HepG2 (cell line): ENCODE measurements around the gene ALPK1. TPM values are rescaled to one million over a fixed set of nuclear protein-coding genes. Genes with fewer than 3 reads are reported as not detected.

Experiments used
- ATAC-seq: fragments of 200-7000 bp; cut with Tn5 transposase; 3 replicates; pipeline ENCODE4 v1.9.1; 2020; ENCODE audit warnings: mild to moderate bottlenecking, moderate library complexity
- BruUV-seq: library from RNA; stranded (reverse); fragments of 400-500 nt; replicated peaks from 2 replicates; lab custom pipeline; 2021; lab: Mats Ljungman, UMichigan
- CTCF ChIA-PET: fragments of 300-600 bp; formaldehyde crosslinking; extraction: SDS; loops from one replicate; lab custom pipeline; 2021; ENCODE audit warnings: low total read pairs, inconsistent platforms, low intra/inter-chr PET ratio; lab: Yijun Ruan, JAX
- POLR2A ChIA-PET: fragments of 350-600 bp; sonication (Branson Sonifier 250); formaldehyde crosslinking; loops from one replicate; lab custom pipeline; 2020; ENCODE audit warnings: antibody characterized with exemption, inconsistent platforms; lab: Yijun Ruan, JAX
- DNase-seq: peaks from one replicate; pipeline ENCODE4 v3.0.0-alpha.2; 2015; ENCODE audit warnings: low spot score
- FAIRE-seq: peaks from 3 replicates; lab custom pipeline; 2011; peaks lifted over from hg19 to GRCh38; lab: Jason Lieb, UNC
- H2AFZ ChIP-seq: one replicate; pipeline ENCODE4 v1.6.1; 2011; ENCODE audit warnings: low read length, inconsistent platforms
- H3K27ac ChIP-seq: fragments of 300-600 bp; 3 replicates; pipeline ENCODE4 v1.8.0; 2011; ENCODE audit warnings: mixed run types, mild to moderate bottlenecking, mixed read lengths, low read length, inconsistent platforms; ENCODE audit not compliant: insufficient read depth; ENCODE audit errors: extremely low read length
- H3K27me3 ChIP-seq, 2 experiments: fragments of 200-600 bp in 1 of 2; 2 replicates in 1 of 2; 3 replicates in 1 of 2; pipeline versions ENCODE4 v1.6.0 to v1.8.0; 2011; ENCODE audit warnings: low read length in 2 of 2, mild to moderate bottlenecking in 2 of 2, moderate library complexity in 2 of 2, inconsistent platforms in 1 of 2; ENCODE audit not compliant: insufficient read depth in 2 of 2, control insufficient read depth in 1 of 2
- H3K36me3 ChIP-seq, 2 experiments: fragments of 200-600 bp in 1 of 2; replicated peaks in 1 of 2; 2 replicates in 1 of 2; 3 replicates in 1 of 2; pipeline versions ENCODE4 v1.5.1 to v1.8.0; 2011; ENCODE audit warnings: low read length in 2 of 2, inconsistent platforms in 1 of 2; ENCODE audit not compliant: insufficient read depth in 2 of 2, control insufficient read depth in 1 of 2
- H3K4me1 ChIP-seq: 2 replicates; pipeline ENCODE4 v1.5.1; 2012; ENCODE audit warnings: low read length, inconsistent platforms; ENCODE audit not compliant: insufficient read depth
- H3K4me2 ChIP-seq: 2 replicates; pipeline ENCODE4 v1.6.0; 2011; ENCODE audit warnings: low read depth, low read length, inconsistent platforms
- H3K4me3 ChIP-seq, 3 experiments: fragments of 200-600 bp in 1 of 3; sonication (generic), shearing (Covaris generic) in 1 of 3; replicated peaks in 1 of 3; 2 replicates each; pipeline ENCODE4 v1.5.1; 2011 to 2016; ENCODE audit warnings: low read length in 3 of 3, inconsistent platforms in 2 of 3, low read depth in 2 of 3, mild to moderate bottlenecking in 2 of 3, control low read depth in 1 of 3, mixed read lengths in 1 of 3; ENCODE audit not compliant: insufficient read depth in 1 of 3
- H3K79me2 ChIP-seq: one replicate; pipeline ENCODE4 v1.6.1; 2011; ENCODE audit warnings: low read length, inconsistent platforms; ENCODE audit not compliant: insufficient read depth
- H3K9ac ChIP-seq: 2 replicates; pipeline ENCODE4 v1.6.0; 2011; ENCODE audit warnings: mild to moderate bottlenecking, low read depth, low read length, inconsistent platforms; ENCODE audit not compliant: insufficient read depth
- H3K9me3 ChIP-seq: 2 replicates; pipeline ENCODE4 v1.5.1; 2012; ENCODE audit warnings: mild to moderate bottlenecking, low read length
- H4K20me1 ChIP-seq: 2 replicates; pipeline ENCODE4 v1.6.0; 2011; ENCODE audit warnings: inconsistent platforms, mild to moderate bottlenecking, low read length, moderate library complexity; ENCODE audit not compliant: insufficient read depth
- FOXK1 ChIP-seq: sonication (generic); formaldehyde crosslinking; IDR thresholded peaks from 2 replicates; pipeline ENCODE4 v1.4.0; 2020; ENCODE audit warnings: low read depth, missing genetic modification reagents, borderline replicate concordance
- GTF2F1 ChIP-seq: fragments of 150-350 bp; IDR thresholded peaks from 2 replicates; pipeline ENCODE4 v1.6.1; 2014; ENCODE audit warnings: low read length
- JUN ChIP-seq: sonication (generic); formaldehyde crosslinking; IDR thresholded peaks from 2 replicates; pipeline ENCODE4 v1.4.0; 2020; ENCODE audit warnings: mild to moderate bottlenecking, missing genetic modification reagents
- NFKBIZ ChIP-seq: IDR thresholded peaks from 2 replicates; pipeline ENCODE4 v1.6.1; 2018; ENCODE audit warnings: missing genetic modification reagents, missing compliant biosample characterization
- PAX8 ChIP-seq: sonication (generic); formaldehyde crosslinking; IDR thresholded peaks from 2 replicates; pipeline ENCODE4 v1.8.0; 2022; ENCODE audit warnings: mild to moderate bottlenecking, missing genetic modification reagents, borderline replicate concordance
- RBFOX2 ChIP-seq: fragments of 200-400 bp; formaldehyde crosslinking; IDR thresholded peaks from 2 replicates; pipeline ENCODE4 v1.6.1; 2017; ENCODE audit warnings: low read depth, mild to moderate bottlenecking, low read length
- SALL1 ChIP-seq: sonication (generic); formaldehyde crosslinking; IDR thresholded peaks from 2 replicates; pipeline ENCODE4 v1.8.0; 2022; ENCODE audit warnings: mild to moderate bottlenecking, missing genetic modification reagents
- SNAPC4 ChIP-seq: sonication (generic); formaldehyde crosslinking; IDR thresholded peaks from 2 replicates; pipeline ENCODE4 v1.4.0; 2020; ENCODE audit warnings: mild to moderate bottlenecking, missing genetic modification reagents
- THAP11 ChIP-seq: IDR thresholded peaks from 2 replicates; pipeline ENCODE4 v1.6.1; 2016; ENCODE audit warnings: missing biosample characterization, missing genetic modification reagents
- ZNF12 ChIP-seq: sonication (generic); formaldehyde crosslinking; IDR thresholded peaks from 2 replicates; pipeline ENCODE4 v1.5.0; 2020; ENCODE audit warnings: missing genetic modification reagents
- ZNF138 ChIP-seq: sonication (generic); formaldehyde crosslinking; IDR thresholded peaks from 2 replicates; pipeline ENCODE4 v1.5.0; 2020; ENCODE audit warnings: mild to moderate bottlenecking, low read depth, missing genetic modification reagents
- ZNF331 ChIP-seq: sonication (generic); formaldehyde crosslinking; IDR thresholded peaks from 2 replicates; pipeline ENCODE4 v1.4.0; 2020; ENCODE audit warnings: missing genetic modification reagents
- ZNF687 ChIP-seq: sonication (generic); formaldehyde crosslinking; IDR thresholded peaks from 2 replicates; pipeline ENCODE4 v1.5.1; 2020; ENCODE audit warnings: mild to moderate bottlenecking, missing genetic modification reagents, moderate library complexity
- WGBS: methylation state at CpG from one replicate; pipeline ENCODE4 v1.1.6; 2017; ENCODE audit warnings: low lambda C conversion rate; 5-methylcytosine and 5-hydroxymethylcytosine counted together
- in situ Hi-C: cut with HindIII; loops from 2 replicates; pipeline ENCODE4 v1.10.0; 2017; ENCODE audit warnings: low pct_unique_long_range_greater_than_20kb; ENCODE audit not compliant: extremely low pct_ligation_motif_present
- intact Hi-C: fragments of 100-400 bp; cut with micrococcal nuclease; formaldehyde crosslinking; loops from one replicate; pipeline ENCODE4 v1.10.0; 2022; ENCODE audit not compliant: unreplicated experiment
- polyA plus RNA-seq, 8 experiments: library from polyadenylated mRNA; depleted of rRNA in 3 of 8; stranded (reverse) in 7 of 8; unstranded in 1 of 8; fragments of >200 nt; fragmentation: Illumina TruSeq in 4 of 8; extraction: Trizol in 4 of 8; gene quantifications; 2 replicates each; pipeline versions ENCODE4 v1.2.1 to v1.2.3, GENCODE V29; 2011 to 2016; ENCODE audit warnings: low read depth in 4 of 8, missing spikeins in 1 of 8, mixed read lengths in 1 of 8; ENCODE audit not compliant: insufficient read depth in 1 of 8
- total RNA-seq, 5 experiments: library from RNA; depleted of rRNA; stranded (reverse); fragments of >200 nt; fragmentation: Illumina TruSeq; extraction: Trizol; gene quantifications; 2 replicates each; pipeline ENCODE4 v1.2.3, GENCODE V29; 2016; ENCODE audit warnings: low read depth in 1 of 5
- TF ChIP-seq, protein P1 (sequence below): sonication (generic); formaldehyde crosslinking; IDR thresholded peaks from 2 replicates; pipeline ENCODE4 v1.5.1; 2020; ENCODE audit warnings: missing genetic modification reagents, mild to moderate bottlenecking, borderline replicate concordance

Gene ALPK1
- total and polyA plus RNA-seq, 2 of the 13 experiments (the other 11 are each of a cell fraction or from before 2014, with no cell fraction given): 0.61 to 1.3 TPM

DNA sequence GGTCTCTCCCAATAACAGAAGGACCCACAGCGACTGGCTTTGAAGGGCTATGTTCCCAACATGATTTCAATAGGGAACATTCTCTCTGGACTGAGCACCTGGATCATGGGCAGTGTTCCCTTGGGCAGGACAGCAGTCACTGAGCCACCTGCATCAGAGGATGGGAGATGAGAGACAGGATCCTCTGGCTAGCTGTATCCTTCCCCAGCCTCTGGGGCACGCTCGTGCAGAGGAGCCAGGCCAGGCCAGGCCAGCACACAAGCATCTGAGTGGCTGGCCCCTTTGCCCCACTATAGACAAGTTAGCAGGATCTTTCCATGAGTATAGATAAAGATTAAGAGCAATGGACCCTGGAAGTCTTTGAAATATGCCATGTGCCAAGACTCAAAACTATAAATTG, 152.5 kb downstream of the ALPK1 start (continued):
- TF ChIP-seq ZNF687 (CRISPR knock-in tag) (no peak), ZNF12 (CRISPR knock-in tag) (no peak)

DNA sequence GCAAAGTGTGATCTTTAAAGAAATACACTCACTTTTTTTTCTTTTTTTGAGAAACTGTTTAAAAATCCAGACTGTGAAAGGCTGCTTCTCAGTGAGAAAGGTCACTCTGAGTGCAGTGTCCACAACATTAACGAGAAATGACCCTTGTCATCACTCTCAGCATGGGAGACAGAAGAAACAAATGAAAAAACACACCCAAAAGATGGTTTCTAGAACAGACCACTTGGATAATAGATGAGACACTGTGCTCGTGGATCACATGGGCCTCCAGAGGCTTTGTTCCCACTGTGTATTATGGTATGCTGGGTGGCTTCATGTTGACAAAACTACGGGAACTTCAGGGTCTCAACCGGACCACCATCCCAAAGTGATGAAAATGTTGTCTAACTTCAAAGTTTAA, 153.9 kb downstream of the ALPK1 start:
- Histone ChIP-seq H3K9me3 (no peaks in the 10 kb centered on the region), H4K20me1 (no peaks in the 10 kb centered on the region), H3K27me3 (no peaks in the 10 kb centered on the region; a peak in 1 of 5 replicates), H3K9ac (no peak overlapping the region), H2AFZ (no peak overlapping the region), H3K79me2 (no peaks in the 10 kb centered on the region), H3K4me2 (no peak overlapping the region), H3K4me1 (no peaks in the 10 kb centered on the region), H3K36me3 (no peaks in the 10 kb centered on the region), H3K4me3 (no peak overlapping the region), H3K27ac (no peak overlapping the region)
- FAIRE-seq (no peak), ATAC-seq (no peak), DNase-seq (no peak)
- ChIA-PET POLR2A (no interaction called here), CTCF (no interaction called here)
- WGBS: 8% methylated on average over 4 of the region's 4 CpGs
- in situ Hi-C loops: no loop called here
- intact Hi-C loops: no loop called here
- BruUV-seq: no TSS peak
- TF ChIP-seq ZNF138 (CRISPR knock-in tag) (no peak), ZNF331 (CRISPR knock-in tag) (no peak), THAP11 (CRISPR knock-in tag) (no peak), NFKBIZ (no peak), SALL1 (CRISPR knock-in tag) (no peak), SNAPC4 (CRISPR knock-in tag) (no peak), GTF2F1 (no peak), JUN (no peak), RBFOX2 (no peak), PAX8 (CRISPR knock-in tag) (no peak), FOXK1 (no peak)
- TF ChIP-seq, protein P1, sequence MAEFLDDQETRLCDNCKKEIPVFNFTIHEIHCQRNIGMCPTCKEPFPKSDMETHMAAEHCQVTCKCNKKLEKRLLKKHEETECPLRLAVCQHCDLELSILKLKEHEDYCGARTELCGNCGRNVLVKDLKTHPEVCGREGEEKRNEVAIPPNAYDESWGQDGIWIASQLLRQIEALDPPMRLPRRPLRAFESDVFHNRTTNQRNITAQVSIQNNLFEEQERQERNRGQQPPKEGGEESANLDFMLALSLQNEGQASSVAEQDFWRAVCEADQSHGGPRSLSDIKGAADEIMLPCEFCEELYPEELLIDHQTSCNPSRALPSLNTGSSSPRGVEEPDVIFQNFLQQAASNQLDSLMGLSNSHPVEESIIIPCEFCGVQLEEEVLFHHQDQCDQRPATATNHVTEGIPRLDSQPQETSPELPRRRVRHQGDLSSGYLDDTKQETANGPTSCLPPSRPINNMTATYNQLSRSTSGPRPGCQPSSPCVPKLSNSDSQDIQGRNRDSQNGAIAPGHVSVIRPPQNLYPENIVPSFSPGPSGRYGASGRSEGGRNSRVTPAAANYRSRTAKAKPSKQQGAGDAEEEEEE: no peak
